ENCODE results near the gene VPS33B. TPM values are rescaled to one million over a fixed set of nuclear protein-coding genes. Genes with fewer than 3 reads are reported as not detected.

The VPS33B gene
- total RNA-seq, 3 donors from 2014 or later (not counting 1 experiment from before 2014, with no cell fraction given), result 19.8 to 28.6 (median 24.9) TPM

DNA sequence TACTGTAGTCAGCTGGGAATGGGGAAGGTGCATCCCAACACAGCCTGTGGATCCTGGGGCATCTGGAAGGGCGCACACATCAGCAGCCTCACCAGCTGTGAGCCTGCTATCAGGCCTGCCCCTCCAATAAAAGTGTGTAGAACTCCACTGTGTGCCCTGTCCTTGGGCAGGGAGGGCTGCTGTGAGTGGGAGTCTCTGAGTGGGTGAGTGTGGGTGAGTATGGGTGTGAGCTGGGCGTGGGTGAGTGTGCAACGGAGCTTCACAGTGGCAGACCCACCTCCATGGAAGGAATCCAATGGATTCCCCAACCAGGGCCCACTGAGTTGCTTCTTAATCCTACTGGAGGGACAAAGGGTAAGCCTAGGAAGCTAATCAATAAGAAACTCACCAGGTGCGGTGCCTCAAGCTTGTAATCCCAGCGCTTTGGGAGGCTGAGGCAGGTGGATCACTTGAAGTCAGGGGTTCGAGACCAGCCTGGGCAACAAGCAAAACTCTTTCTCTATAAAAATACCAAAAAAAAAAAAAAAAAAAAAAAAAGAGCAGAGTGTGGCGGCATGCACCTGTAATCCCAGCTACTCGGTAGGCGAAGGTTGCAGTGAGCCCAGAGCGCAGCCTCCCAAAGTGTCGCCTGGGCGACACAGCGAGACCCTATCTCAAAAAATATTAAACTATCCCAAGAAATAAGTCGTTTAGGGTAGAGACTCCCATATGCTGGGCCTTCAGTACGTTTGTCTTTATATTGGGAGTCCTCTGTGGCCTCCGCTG lies 68.3 kb downstream of the VPS33B start:
- H3K27ac ChIP-seq (ENCODE audit: low read length), result peak overlapping the region; percentile 88
- H3K27me3 Mint-ChIP-seq (ENCODE audit: low read depth in 2 of 2), result no peaks in the 10 kb centered on the region
- no peaks in the 10 kb centered on the region for H3K27me3 ChIP-seq (ENCODE audit: control insufficient read depth, insufficient read depth, low read length)
- H3K9me3 Mint-ChIP-seq, result no peaks in the 10 kb centered on the region
- DNase-seq, result no peak
- intact Hi-C loops (cut with micrococcal nuclease), result loop anchor here (2.0 kb wide), 1 partner anchor 19 kb away; the partner anchor contains the start of gene UNC45A
- H3K9me3 ChIP-seq (ENCODE audit: control insufficient read depth, insufficient read depth, low read length), result no peaks in the 10 kb centered on the region
- 74% methylated on average over 8 of the region's 16 CpGs for WGBS (ENCODE audit: insufficient coverage)
- H3K36me3 ChIP-seq (ENCODE audit: control insufficient read depth, insufficient read depth, low read length), result peaks cover 36% of the 10 kb centered on the region
- ATAC-seq, result no peak
- H3K27ac Mint-ChIP-seq, result peak overlapping the region; percentile 82 to 91
- no peaks in the 10 kb centered on the region for H3K36me3 Mint-ChIP-seq
- H3K4me3 Mint-ChIP-seq, result peak overlapping the region; percentile 85
- peaks cover 20% of the 10 kb centered on the region for H3K4me1 ChIP-seq (ENCODE audit: control insufficient read depth, insufficient read depth, low read length)
- TF ChIP-seq, protein P1, sequence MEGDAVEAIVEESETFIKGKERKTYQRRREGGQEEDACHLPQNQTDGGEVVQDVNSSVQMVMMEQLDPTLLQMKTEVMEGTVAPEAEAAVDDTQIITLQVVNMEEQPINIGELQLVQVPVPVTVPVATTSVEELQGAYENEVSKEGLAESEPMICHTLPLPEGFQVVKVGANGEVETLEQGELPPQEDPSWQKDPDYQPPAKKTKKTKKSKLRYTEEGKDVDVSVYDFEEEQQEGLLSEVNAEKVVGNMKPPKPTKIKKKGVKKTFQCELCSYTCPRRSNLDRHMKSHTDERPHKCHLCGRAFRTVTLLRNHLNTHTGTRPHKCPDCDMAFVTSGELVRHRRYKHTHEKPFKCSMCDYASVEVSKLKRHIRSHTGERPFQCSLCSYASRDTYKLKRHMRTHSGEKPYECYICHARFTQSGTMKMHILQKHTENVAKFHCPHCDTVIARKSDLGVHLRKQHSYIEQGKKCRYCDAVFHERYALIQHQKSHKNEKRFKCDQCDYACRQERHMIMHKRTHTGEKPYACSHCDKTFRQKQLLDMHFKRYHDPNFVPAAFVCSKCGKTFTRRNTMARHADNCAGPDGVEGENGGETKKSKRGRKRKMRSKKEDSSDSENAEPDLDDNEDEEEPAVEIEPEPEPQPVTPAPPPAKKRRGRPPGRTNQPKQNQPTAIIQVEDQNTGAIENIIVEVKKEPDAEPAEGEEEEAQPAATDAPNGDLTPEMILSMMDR (IDR thresholded peaks at IDR 0.05), result no peak
- peak overlapping the region; percentile 71 for H3K4me3 ChIP-seq (ENCODE audit: low read length)
- H3K4me1 Mint-ChIP-seq, result peaks cover 0 to 10% of the 10 kb centered on the region in 2 donors

DNA sequence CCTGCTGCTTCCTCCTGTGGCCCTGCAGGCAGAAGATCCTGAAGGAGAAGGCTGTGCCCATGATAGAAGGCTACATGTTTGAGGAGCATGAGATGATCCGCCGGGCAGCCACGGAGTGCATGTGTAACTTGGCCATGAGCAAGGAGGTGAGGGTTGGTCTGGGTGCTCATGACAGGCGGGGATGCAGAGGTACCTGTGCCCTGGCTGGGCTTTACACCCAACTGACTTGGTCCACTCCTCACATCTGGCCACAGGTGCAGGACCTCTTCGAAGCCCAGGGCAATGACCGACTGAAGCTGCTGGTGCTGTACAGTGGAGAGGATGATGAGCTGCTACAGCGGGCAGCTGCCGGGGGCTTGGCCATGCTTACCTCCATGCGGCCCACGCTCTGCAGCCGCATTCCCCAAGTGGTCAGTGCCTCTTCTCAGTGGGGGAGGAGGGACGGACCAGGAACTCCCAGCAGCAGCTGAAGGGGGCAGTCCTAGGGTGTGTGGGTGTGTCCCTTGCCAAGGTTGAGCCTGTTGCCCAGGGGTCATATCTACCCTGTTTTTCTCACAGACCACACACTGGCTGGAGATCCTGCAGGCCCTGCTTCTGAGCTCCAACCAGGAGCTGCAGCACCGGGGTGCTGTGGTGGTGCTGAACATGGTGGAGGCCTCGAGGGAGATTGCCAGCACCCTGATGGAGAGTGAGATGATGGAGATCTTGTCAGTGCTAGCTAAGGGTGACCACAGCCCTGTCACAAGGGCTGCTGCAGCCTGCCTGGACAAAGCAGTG lies 69.3 kb downstream of the VPS33B start:
- H3K36me3 ChIP-seq (ENCODE audit: control insufficient read depth, insufficient read depth, low read length), result peaks cover 42% of the 10 kb centered on the region
- no peak for DNase-seq
- H3K4me1 Mint-ChIP-seq, result peaks cover 0 to 10% of the 10 kb centered on the region in 2 donors
- H3K36me3 Mint-ChIP-seq, result no peaks in the 10 kb centered on the region
- H3K27me3 ChIP-seq (ENCODE audit: control insufficient read depth, insufficient read depth, low read length), result no peaks in the 10 kb centered on the region
- 97% methylated on average over 14 of the region's 14 CpGs for WGBS (ENCODE audit: insufficient coverage)
- peak overlapping the region in 1 of 2 donors; percentile 91 for H3K27ac Mint-ChIP-seq
- H3K9me3 Mint-ChIP-seq, result no peaks in the 10 kb centered on the region
- H3K4me1 ChIP-seq (ENCODE audit: control insufficient read depth, insufficient read depth, low read length), result peaks cover 20% of the 10 kb centered on the region
- intact Hi-C loops (cut with micrococcal nuclease), result no loop called here
- TF ChIP-seq, protein P1 (IDR thresholded peaks at IDR 0.05), result no peak
- no peaks in the 10 kb centered on the region for H3K27me3 Mint-ChIP-seq (ENCODE audit: low read depth in 2 of 2)
- H3K27ac ChIP-seq (ENCODE audit: low read length), result no peak overlapping the region
- H3K9me3 ChIP-seq (ENCODE audit: control insufficient read depth, insufficient read depth, low read length), result no peaks in the 10 kb centered on the region
- no peak overlapping the region for H3K4me3 ChIP-seq (ENCODE audit: low read length)
- no peak for ATAC-seq
- peak overlapping the region; percentile 28 for H3K4me3 Mint-ChIP-seq

DNA sequence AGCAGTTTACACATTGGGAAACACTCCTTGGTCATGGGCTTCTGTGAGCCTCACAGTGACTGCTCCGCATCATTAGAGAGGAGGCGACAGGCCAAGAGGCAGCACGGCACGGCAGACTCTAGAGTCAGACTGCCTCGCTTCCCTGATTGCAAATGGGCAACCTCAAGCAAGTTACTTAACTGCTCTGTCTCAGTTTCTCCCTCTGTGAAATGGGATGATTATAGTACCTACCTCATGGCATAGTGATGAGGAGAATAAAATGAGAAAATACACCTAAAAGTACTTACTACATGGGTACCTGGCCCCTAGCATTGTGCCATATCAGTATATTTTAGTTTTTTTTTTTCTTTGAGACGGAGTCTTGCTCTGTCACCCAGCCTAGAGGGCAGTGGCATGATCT lies 71.7 kb downstream of the VPS33B start:
- no peaks in the 10 kb centered on the region for H3K27me3 ChIP-seq (ENCODE audit: control insufficient read depth, insufficient read depth, low read length)
- Mint-ChIP-seq H3K9me3 (no peaks in the 10 kb centered on the region), H3K27ac (no peak overlapping the region), H3K4me1 (peaks cover 0 to 10% of the 10 kb centered on the region in 2 donors), H3K36me3 (no peaks in the 10 kb centered on the region), H3K27me3 (ENCODE audit: low read depth in 2 of 2) (no peaks in the 10 kb centered on the region), H3K4me3 (no peak overlapping the region)
- H3K9me3 ChIP-seq (ENCODE audit: control insufficient read depth, insufficient read depth, low read length), result no peaks in the 10 kb centered on the region
- no peak overlapping the region for H3K27ac ChIP-seq (ENCODE audit: low read length)
- ATAC-seq (no peak), DNase-seq (no peak)
- peaks cover 61% of the 10 kb centered on the region for H3K36me3 ChIP-seq (ENCODE audit: control insufficient read depth, insufficient read depth, low read length)
- TF ChIP-seq, protein P1 (IDR thresholded peaks at IDR 0.05), result no peak
- H3K4me1 ChIP-seq (ENCODE audit: control insufficient read depth, insufficient read depth, low read length), result peaks cover 11% of the 10 kb centered on the region
- no peak overlapping the region for H3K4me3 ChIP-seq (ENCODE audit: low read length)
- intact Hi-C loops (cut with micrococcal nuclease), result no loop called here
- WGBS (ENCODE audit: insufficient coverage), result over 99% methylated on average over 6 of the region's 6 CpGs
